Measurements from ENCODE around the gene AURKAIP1. TPM values are rescaled to one million over a fixed set of nuclear protein-coding genes. Genes with fewer than 3 reads are reported as not detected.

AURKAIP1 gene
- total RNA-seq, 1 donor from 2014 or later, result 130 TPM

- DNase-seq, result no peak
- H3K4me1 Mint-ChIP-seq (ENCODE audit: low read depth, unreplicated experiment), result no peaks in the 10 kb centered on the region
- H3K36me3 Mint-ChIP-seq (ENCODE audit: unreplicated experiment), result no peaks in the 10 kb centered on the region
- peaks cover 4% of the 10 kb centered on the region for H3K27me3 Mint-ChIP-seq (ENCODE audit: unreplicated experiment)
- H3K4me3 Mint-ChIP-seq (ENCODE audit: unreplicated experiment), result no peak overlapping the region
- peaks cover 7% of the 10 kb centered on the region for H3K9me3 Mint-ChIP-seq (ENCODE audit: unreplicated experiment)
- no peak for TF ChIP-seq CTCF (IDR thresholded peaks at IDR 0.05; ENCODE audit: partially characterized antibody, unreplicated experiment)
- no peak overlapping the region for H3K27ac Mint-ChIP-seq (ENCODE audit: unreplicated experiment)
Measured at GRCh38 chr1:1335283-1335682, 39.7 kb downstream of the AURKAIP1 start.

- Mint-ChIP-seq H3K27me3 (ENCODE audit: unreplicated experiment) (peaks cover 7% of the 10 kb centered on the region), H3K36me3 (ENCODE audit: unreplicated experiment) (no peaks in the 10 kb centered on the region), H3K27ac (ENCODE audit: unreplicated experiment) (no peak overlapping the region), H3K9me3 (ENCODE audit: unreplicated experiment) (peaks cover 10% of the 10 kb centered on the region), H3K4me1 (ENCODE audit: low read depth, unreplicated experiment) (peaks cover 4% of the 10 kb centered on the region), H3K4me3 (ENCODE audit: unreplicated experiment) (no peak overlapping the region)
- DNase-seq, result no peak
- TF ChIP-seq CTCF (IDR thresholded peaks at IDR 0.05; ENCODE audit: partially characterized antibody, unreplicated experiment), result no peak
Measured at GRCh38 chr1:1334835-1335234, 40.2 kb downstream of the AURKAIP1 start.

- no peak for DNase-seq
- H3K9me3 Mint-ChIP-seq (ENCODE audit: unreplicated experiment), result peaks cover 15% of the 10 kb centered on the region
- peaks cover 10% of the 10 kb centered on the region for H3K27me3 Mint-ChIP-seq (ENCODE audit: unreplicated experiment)
- H3K4me1 Mint-ChIP-seq (ENCODE audit: low read depth, unreplicated experiment), result peaks cover 5% of the 10 kb centered on the region
- TF ChIP-seq CTCF (IDR thresholded peaks at IDR 0.05; ENCODE audit: partially characterized antibody, unreplicated experiment), result no peak
- no peaks in the 10 kb centered on the region for H3K36me3 Mint-ChIP-seq (ENCODE audit: unreplicated experiment)
- H3K4me3 Mint-ChIP-seq (ENCODE audit: unreplicated experiment), result no peak overlapping the region
- no peak overlapping the region for H3K27ac Mint-ChIP-seq (ENCODE audit: unreplicated experiment)
Measured at GRCh38 chr1:1333551-1334241, 41.3 kb downstream of the AURKAIP1 start.

- Mint-ChIP-seq H3K4me1 (ENCODE audit: low read depth, unreplicated experiment) (peaks cover 5% of the 10 kb centered on the region), H3K9me3 (ENCODE audit: unreplicated experiment) (peaks cover 15% of the 10 kb centered on the region), H3K36me3 (ENCODE audit: unreplicated experiment) (no peaks in the 10 kb centered on the region), H3K27ac (ENCODE audit: unreplicated experiment) (no peak overlapping the region), H3K4me3 (ENCODE audit: unreplicated experiment) (no peak overlapping the region), H3K27me3 (ENCODE audit: unreplicated experiment) (peaks cover 10% of the 10 kb centered on the region)
- TF ChIP-seq CTCF (IDR thresholded peaks at IDR 0.05; ENCODE audit: partially characterized antibody, unreplicated experiment), result no peak
- DNase-seq, result no peak
Measured at GRCh38 chr1:1332774-1333480, 42.1 kb downstream of the AURKAIP1 start.

Data from glutamatergic neuron (in vitro differentiated cells).